Thymus (tissue), 11 donors: ENCODE measurements around the gene TCAIM. TPM values are rescaled to one million over a fixed set of nuclear protein-coding genes. Genes with fewer than 3 reads are reported as not detected.
A peak's percentile ranks its signal among the peaks of the same experiment; 100 is the strongest.
"Not testable (repeated sequence)": the region's sequence is repeated elsewhere in the genome, so short reads cannot be mapped to it uniquely, and the experiment has no call there.

ENCODE experiments used
- DNase-seq, 9 donors: peaks; one replicate each; pipeline ENCODE4 v3.0.0-alpha.2; 2013; ENCODE audit warnings: low spot score in 9 of 9, low read depth in 6 of 9, missing footprints in 1 of 9
- H3K27ac ChIP-seq, 2 donors: one replicate each; pipeline ENCODE4 v1.5.1; 2013; ENCODE audit warnings: control low read depth in 1 of 2, low read depth in 1 of 2, low read length in 1 of 2, mild to moderate bottlenecking in 1 of 2, moderate library complexity in 1 of 2
- H3K27me3 ChIP-seq, 2 donors: one replicate each; pipeline ENCODE4 v1.5.1; 2013; ENCODE audit warnings: low read length in 1 of 2; ENCODE audit not compliant: control insufficient read depth in 2 of 2, insufficient read depth in 1 of 2
- H3K36me3 ChIP-seq, 2 donors: one replicate each; pipeline ENCODE4 v1.5.1; 2013; ENCODE audit warnings: low read length in 1 of 2, mild to moderate bottlenecking in 1 of 2, moderate library complexity in 1 of 2; ENCODE audit not compliant: control insufficient read depth in 2 of 2, insufficient read depth in 2 of 2
- H3K4me1 ChIP-seq, 2 donors: one replicate each; pipeline ENCODE4 v1.5.1; 2013; ENCODE audit warnings: low read length in 2 of 2; ENCODE audit not compliant: control insufficient read depth in 2 of 2, insufficient read depth in 2 of 2
- H3K4me3 ChIP-seq, 2 donors: one replicate each; pipeline ENCODE4 v1.5.1; 2013; ENCODE audit warnings: low read length in 2 of 2, control low read depth in 1 of 2, mild to moderate bottlenecking in 1 of 2
- H3K9me3 ChIP-seq, 2 donors: one replicate each; pipeline ENCODE4 v1.5.1; 2013; ENCODE audit warnings: low read length in 1 of 2, mild to moderate bottlenecking in 1 of 2; ENCODE audit not compliant: control insufficient read depth in 2 of 2, insufficient read depth in 1 of 2
- WGBS: extraction: QIAGEN DNeasy Blood & Tissue Kit; methylation state at CpG from one replicate; pipeline ENCODE4 v1.1.7; 2013; 5-methylcytosine and 5-hydroxymethylcytosine counted together
- polyA plus RNA-seq: library from polyadenylated mRNA; stranded (reverse); fragments of 200-250 nt; gene quantifications from one replicate; pipeline ENCODE4 v1.2.3, GENCODE V29; 2013
- total RNA-seq: library from RNA; stranded (reverse); fragments of 120-200 nt; gene quantifications from one replicate; pipeline ENCODE4 v1.2.4, GENCODE V29; 2013
- donor health status: healthy.

The TCAIM gene
- total and polyA plus RNA-seq, 2 donors: 18.1 to 19.0 TPM

GRCh38 chr3:44338828-44339127 lies 212 bp downstream of the TCAIM start:
- no peaks in the 10 kb centered on the region for H3K27me3 ChIP-seq
- peak overlapping the region; percentile 97 for H3K27ac ChIP-seq
- no peaks in the 10 kb centered on the region for H3K36me3 ChIP-seq
- H3K4me1 ChIP-seq: peaks cover 9 to 11% of the 10 kb centered on the region in 2 donors
- 0% methylated on average over 15 of the region's 15 CpGs for WGBS
- peak overlapping the region; percentile 59 to 87 for H3K4me3 ChIP-seq
- H3K9me3 ChIP-seq: no peaks in the 10 kb centered on the region
- DNase-seq: no peak

GRCh38 chr3:44339181-44340057 lies 853 bp downstream of the TCAIM start:
- no peak for DNase-seq
- Histone ChIP-seq H3K9me3 (no peaks in the 10 kb centered on the region), H3K27me3 (no peaks in the 10 kb centered on the region), H3K27ac (peak overlapping the region; percentile 5 to 97), H3K4me1 (peaks cover 9 to 11% of the 10 kb centered on the region in 2 donors), H3K4me3 (peak overlapping the region; percentile 59 to 87), H3K36me3 (no peaks in the 10 kb centered on the region)
- WGBS: 50% methylated on average over 11 of the region's 11 CpGs

- WGBS: 94% methylated on average over 3 of the region's 3 CpGs
- H3K36me3 ChIP-seq: no peaks in the 10 kb centered on the region
- peak overlapping the region in 1 of 2 donors; percentile 5 for H3K27ac ChIP-seq
- peaks cover 9 to 11% of the 10 kb centered on the region in 2 donors for H3K4me1 ChIP-seq
- no peaks in the 10 kb centered on the region for H3K27me3 ChIP-seq
- H3K9me3 ChIP-seq: no peaks in the 10 kb centered on the region
- DNase-seq: no peak
- no peak overlapping the region for H3K4me3 ChIP-seq
Measured at GRCh38 chr3:44340058-44340395, 1.5 kb downstream of the TCAIM start.

- no peak overlapping the region for H3K4me3 ChIP-seq
- H3K27me3 ChIP-seq: no peaks in the 10 kb centered on the region
- H3K9me3 ChIP-seq: no peaks in the 10 kb centered on the region
- no peak for DNase-seq
- H3K36me3 ChIP-seq: no peaks in the 10 kb centered on the region
- peaks cover 9 to 10% of the 10 kb centered on the region in 2 donors for H3K4me1 ChIP-seq
- H3K27ac ChIP-seq: no peak overlapping the region
- 94% methylated on average over 1 of the region's 1 CpG for WGBS
Measured at GRCh38 chr3:44342176-44342790, 3.7 kb downstream of the TCAIM start.

- DNase-seq: no peak
- no peak overlapping the region for H3K27ac ChIP-seq
- H3K36me3 ChIP-seq: no peaks in the 10 kb centered on the region
- no peaks in the 10 kb centered on the region for H3K27me3 ChIP-seq
- no peak overlapping the region for H3K4me3 ChIP-seq
- peaks cover 5 to 6% of the 10 kb centered on the region in 2 donors for H3K4me1 ChIP-seq
- no peaks in the 10 kb centered on the region for H3K9me3 ChIP-seq
Measured at GRCh38 chr3:44343421-44343820, 4.9 kb downstream of the TCAIM start.

- WGBS: 97% methylated on average over 6 of the region's 6 CpGs
- H3K4me3 ChIP-seq, DNase-seq, H3K4me1 ChIP-seq, H3K27me3 ChIP-seq, H3K9me3 ChIP-seq, H3K27ac ChIP-seq, H3K36me3 ChIP-seq: not testable (repeated sequence)
Measured at GRCh38 chr3:44346590-44346989, 8.0 kb downstream of the TCAIM start.

GRCh38 chr3:44348993-44349392 lies 10.4 kb downstream of the TCAIM start:
- Histone ChIP-seq H3K27me3 (no peaks in the 10 kb centered on the region), H3K27ac (no peak overlapping the region)
- WGBS: 98% methylated on average over 6 of the region's 6 CpGs

GRCh38 chr3:44353355-44353924 lies 14.9 kb downstream of the TCAIM start:
- H3K27ac ChIP-seq: no peak overlapping the region
- WGBS: 100% methylated on average over 1 of the region's 1 CpG

More at GRCh38 chr3:44348993-44349392, 10.4 kb downstream of the TCAIM start:
- DNase-seq: no peak
- no peaks in the 10 kb centered on the region for H3K9me3 ChIP-seq
- no peaks in the 10 kb centered on the region for H3K36me3 ChIP-seq
- H3K4me3 ChIP-seq: no peak overlapping the region
- H3K4me1 ChIP-seq: peaks cover 0 to 4% of the 10 kb centered on the region in 2 donors

GRCh38 chr3:44355362-44356033 lies 16.9 kb downstream of the TCAIM start:
- Histone ChIP-seq H3K9me3 (no peaks in the 10 kb centered on the region), H3K4me1 (peaks cover 0 to 4% of the 10 kb centered on the region in 2 donors), H3K36me3 (peaks cover 5 to 7% of the 10 kb centered on the region in 2 donors), H3K27me3 (no peaks in the 10 kb centered on the region), H3K4me3 (no peak overlapping the region), H3K27ac (no peak overlapping the region)
- no peak for DNase-seq
- 84% methylated on average over 2 of the region's 2 CpGs for WGBS

More at GRCh38 chr3:44353355-44353924, 14.9 kb downstream of the TCAIM start:
- Histone ChIP-seq H3K9me3 (no peaks in the 10 kb centered on the region), H3K4me1 (peaks cover 0 to 4% of the 10 kb centered on the region in 2 donors), H3K27me3 (no peaks in the 10 kb centered on the region), H3K36me3 (peaks cover 0 to 3% of the 10 kb centered on the region in 2 donors), H3K4me3 (no peak overlapping the region)
- no peak for DNase-seq
